GM12878 (cell line): Measurements from ENCODE around the gene MYBL2. TPM values are rescaled to one million over a fixed set of nuclear protein-coding genes. Genes with fewer than 3 reads are reported as not detected.

Experiments used
- ATAC-seq: fragments of 200-7000 bp; cut with Tn5 transposase; 3 replicates; pipeline ENCODE4 v1.9.1; 2020; ENCODE audit warnings: mild to moderate bottlenecking, moderate library complexity
- BruUV-seq: library from RNA; stranded (reverse); fragments of 400-500 nt; replicated peaks from 2 replicates; lab custom pipeline; 2021; lab: Mats Ljungman, UMichigan
- CTCF ChIA-PET: fragments of 300-600 bp; sonication (Branson Sonifier 250); formaldehyde crosslinking; extraction: SDS; loops from one replicate; lab custom pipeline; 2021; ENCODE audit warnings: inconsistent platforms; lab: Yijun Ruan, JAX
- POLR2A ChIA-PET: fragments of 350-600 bp; formaldehyde crosslinking; extraction: SDS; loops from one replicate; lab custom pipeline; 2021; ENCODE audit warnings: inconsistent platforms; lab: Charles Lee
- RAD21 ChIA-PET: fragments of 300-600 bp; sonication (Branson Sonifier 250); formaldehyde crosslinking; loops from one replicate; lab custom pipeline; 2023; ENCODE audit warnings: antibody characterized with exemption; ENCODE audit not compliant: unreplicated experiment; lab: Charles Lee
- SMC1A ChIA-PET: fragments of 300-600 bp; sonication (Branson Sonifier 250); formaldehyde crosslinking; loops from one replicate; lab custom pipeline; 2023; ENCODE audit not compliant: unreplicated experiment, uncharacterized antibody; lab: Charles Lee
- DNase-seq: peaks from one replicate; pipeline ENCODE4 v3.0.0-alpha.2; 2011; ENCODE audit warnings: low read depth, low spot score
- FAIRE-seq: peaks from 3 replicates; lab custom pipeline; 2011; peaks lifted over from hg19 to GRCh38; lab: Jason Lieb, UNC
- H2AFZ ChIP-seq: 2 replicates; pipeline ENCODE4 v1.6.0; 2011; ENCODE audit warnings: low read depth, low read length, control low read depth; ENCODE audit not compliant: control insufficient read depth
- H3K27ac ChIP-seq: 2 replicates; pipeline ENCODE4 v1.5.1; 2011; ENCODE audit warnings: control low read depth; ENCODE audit not compliant: control insufficient read depth, insufficient read depth
- H3K27me3 ChIP-seq, 2 experiments: replicated peaks in 1 of 2; 2 replicates each; pipeline versions ENCODE4 v1.6.0 to v1.6.1; 2011; ENCODE audit warnings: low read length in 1 of 2; ENCODE audit not compliant: control insufficient read depth in 2 of 2, insufficient read depth in 2 of 2
- H3K36me3 ChIP-seq, 2 experiments: 2 replicates each; pipeline ENCODE4 v1.5.1; 2011; ENCODE audit warnings: low read length in 1 of 2; ENCODE audit not compliant: control insufficient read depth in 2 of 2, insufficient read depth in 2 of 2
- H3K4me1 ChIP-seq: 2 replicates; pipeline ENCODE4 v1.6.1; 2011; ENCODE audit warnings: mild to moderate bottlenecking, low read length, moderate library complexity, mixed read lengths; ENCODE audit not compliant: control insufficient read depth, insufficient read depth
- H3K4me2 ChIP-seq: 2 replicates; pipeline ENCODE4 v1.6.0; 2011; ENCODE audit warnings: control low read depth; ENCODE audit not compliant: control insufficient read depth, insufficient read depth
- H3K4me3 ChIP-seq: fragments of 200-600 bp; sonication (generic); 2 replicates; pipeline ENCODE4 v1.5.1; 2016
- H3K79me2 ChIP-seq: 2 replicates; pipeline ENCODE4 v1.6.0; 2011; ENCODE audit warnings: low read length; ENCODE audit not compliant: control insufficient read depth, insufficient read depth
- H3K9ac ChIP-seq: 2 replicates; pipeline ENCODE4 v1.8.0; 2011; ENCODE audit warnings: low read length, control low read depth, mixed read lengths; ENCODE audit not compliant: control insufficient read depth, insufficient read depth
- H3K9me3 ChIP-seq: replicated peaks from 3 replicates; pipeline ENCODE4 v1.5.1; 2011; ENCODE audit warnings: mild to moderate bottlenecking, low read length; ENCODE audit not compliant: control insufficient read depth, insufficient read depth
- H4K20me1 ChIP-seq: 2 replicates; pipeline ENCODE4 v1.6.0; 2011; ENCODE audit not compliant: control insufficient read depth, insufficient read depth
- ASH2L ChIP-seq: fragments of 300-600, 200-600 bp; sonication (generic); IDR thresholded peaks from 2 replicates; pipeline ENCODE4 v1.6.1; 2017; ENCODE audit warnings: low read depth, mild to moderate bottlenecking, borderline replicate concordance
- CHD1 ChIP-seq: IDR thresholded peaks from 2 replicates; pipeline ENCODE4 v1.6.1; 2012; ENCODE audit warnings: low read depth, low read length, improper control_type of control experiment
- DPF2 ChIP-seq: fragments of 450-650 bp; IDR thresholded peaks from 2 replicates; pipeline ENCODE4 v1.6.1; 2017; ENCODE audit warnings: mild to moderate bottlenecking
- HDAC6 ChIP-seq: fragments of 200-600 bp; sonication (generic); IDR thresholded peaks from one replicate; pipeline ENCODE4 v1.8.0; 2017; ENCODE audit warnings: antibody characterized with exemption; ENCODE audit not compliant: unreplicated experiment
- HDGF ChIP-seq: fragments of 450-650 bp; IDR thresholded peaks from 2 replicates; pipeline ENCODE4 v1.6.1; 2016; ENCODE audit warnings: antibody characterized with exemption
- KLF5 ChIP-seq: fragments of 450-650 bp; IDR thresholded peaks from 2 replicates; pipeline ENCODE4 v1.6.1; 2014; ENCODE audit warnings: mild to moderate bottlenecking; ENCODE audit not compliant: partially characterized antibody
- MEF2A ChIP-seq: IDR thresholded peaks from 2 replicates; pipeline ENCODE4 v1.6.1; 2011; ENCODE audit warnings: low read depth, mild to moderate bottlenecking, low read length, moderate library complexity; ENCODE audit not compliant: insufficient read depth
- MTA3 ChIP-seq: IDR thresholded peaks from 2 replicates; pipeline ENCODE4 v1.6.1; 2012; ENCODE audit warnings: low read length, inconsistent platforms, borderline replicate concordance
- MXI1 ChIP-seq: fragments of 150-350 bp; IDR thresholded peaks from 2 replicates; pipeline ENCODE4 v1.6.1; 2011; ENCODE audit warnings: low read depth, mild to moderate bottlenecking, inconsistent platforms, low read length, improper control_type of control experiment
- NFYA ChIP-seq: IDR thresholded peaks from 2 replicates; pipeline ENCODE4 v1.6.1; 2011; ENCODE audit warnings: low read depth, mild to moderate bottlenecking, low read length, improper control_type of control experiment, borderline replicate concordance
- NR2F1 ChIP-seq: fragments of 450-650 bp; conservative IDR thresholded peaks from 2 replicates; pipeline ENCODE4 v1.6.1; 2017; ENCODE audit warnings: mild to moderate bottlenecking
- RELA ChIP-seq: fragments of 450-650 bp; IDR thresholded peaks from 2 replicates; pipeline ENCODE4 v1.8.0; 2014; ENCODE audit warnings: borderline replicate concordance; ENCODE audit not compliant: partially characterized antibody
- SMAD1 ChIP-seq: fragments of 450-650 bp; IDR thresholded peaks from 2 replicates; pipeline ENCODE4 v1.6.1; 2018; ENCODE audit warnings: mild to moderate bottlenecking, low read depth; ENCODE audit not compliant: partially characterized antibody
- ZNF274 ChIP-seq: IDR thresholded peaks from one replicate; pipeline ENCODE4 v1.8.0; 2011; ENCODE audit not compliant: insufficient read length, insufficient read depth
- ZSCAN29 ChIP-seq: fragments of 450-650 bp; IDR thresholded peaks from 2 replicates; pipeline ENCODE4 v1.6.1; 2017; ENCODE audit warnings: mild to moderate bottlenecking, moderate library complexity
- WGBS: methylation state at CpG from one replicate; pipeline ENCODE4 v1.1.6; 2016; ENCODE audit warnings: low lambda C conversion rate; ENCODE audit not compliant: insufficient replicate concordance, insufficient coverage; ENCODE audit errors: missing lambda C conversion rate; 5-methylcytosine and 5-hydroxymethylcytosine counted together
- in situ Hi-C: fragments of 300-500 bp; cut with MboI; formaldehyde crosslinking; loops from 9 replicates; pipeline ENCODE4 v1.14.3; 2018; ENCODE audit warnings: mixed read lengths
- intact Hi-C: fragments of 100-400 bp; cut with micrococcal nuclease; formaldehyde crosslinking; loops from one replicate; pipeline ENCODE4 v1.14.2; 2022; ENCODE audit not compliant: unreplicated experiment
- polyA plus RNA-seq, 11 experiments: library from polyadenylated mRNA; depleted of rRNA in 4 of 11; unstranded in 6 of 11; stranded (reverse) in 5 of 11; fragments of >200 nt; fragmentation: Nextera tagmentation in 4 of 11; fragmentation: Illumina TruSeq in 1 of 11; extraction: Ambion mirVana in 4 of 11; extraction: Trizol in 1 of 11; gene quantifications; 1 replicate in 1 of 11; 2 replicates in 10 of 11; pipeline versions ENCODE4 v1.2.1 to v1.2.3, GENCODE V29; 2011 to 2016; ENCODE audit warnings: inconsistent platforms in 2 of 11, missing spikeins in 2 of 11, low read depth in 1 of 11
- total RNA-seq, 4 experiments: library from RNA; depleted of rRNA in 3 of 4; stranded (reverse); fragments of >200 nt in 3 of 4; fragmentation: Illumina TruSeq in 1 of 4; extraction: Trizol in 1 of 4; gene quantifications; 2 replicates each; pipeline versions ENCODE4 v1.2.1 to v1.2.3, GENCODE V29; 2013 to 2021
- TF ChIP-seq, protein P1 (sequence below): fragments of 450-650 bp; IDR thresholded peaks from 2 replicates; pipeline ENCODE4 v1.6.1; 2016; ENCODE audit warnings: mild to moderate bottlenecking
- TF ChIP-seq, protein P2 (sequence below): fragments of 450-650 bp; IDR thresholded peaks from 2 replicates; pipeline ENCODE4 v1.6.1; 2018; ENCODE audit warnings: borderline replicate concordance, mild to moderate bottlenecking; ENCODE audit not compliant: partially characterized antibody
- TF ChIP-seq, protein P3 (sequence below): IDR thresholded peaks from 2 replicates; pipeline ENCODE4 v1.6.1; 2012; ENCODE audit warnings: low read depth, low read length, improper control_type of control experiment

MYBL2 gene
- total and polyA plus RNA-seq, 10 of the 15 experiments (the other 5 are each of a cell fraction or from before 2014, with no cell fraction given) = 4.5 to 213 (median 74.2) TPM

DNA sequence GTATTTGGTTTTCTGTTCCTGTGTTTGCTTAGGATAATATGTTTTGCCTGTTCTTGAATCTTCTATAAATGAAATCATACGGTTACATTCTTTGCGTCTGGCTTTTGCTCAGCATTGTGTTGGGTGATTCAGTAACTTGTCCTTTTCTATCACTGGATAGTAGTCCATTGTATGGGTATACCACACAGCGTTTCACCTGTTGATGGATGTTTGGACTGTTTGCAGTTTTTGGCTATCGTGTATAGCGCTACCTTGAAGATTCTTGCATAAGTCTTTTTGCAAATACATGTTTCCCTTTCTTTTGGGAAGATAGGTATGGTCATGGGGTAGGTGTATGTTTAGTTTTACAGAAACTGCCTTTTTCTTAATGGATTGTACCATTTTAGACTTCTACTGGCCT lies 9.5 kb downstream of the MYBL2 start:
- Histone ChIP-seq H3K4me2 (no peak overlapping the region), H3K4me1 (peaks cover 16% of the 10 kb centered on the region), H3K79me2 (peaks cover 20% of the 10 kb centered on the region), H3K27me3 (no peaks in the 10 kb centered on the region), H3K9me3 (no peaks in the 10 kb centered on the region), H3K4me3 (no peak overlapping the region), H3K9ac (no peak overlapping the region), H3K27ac (no peak overlapping the region), H3K36me3 (peaks cover 0 to 6% of the 10 kb centered on the region in 2 experiments; a peak in 1 of 4 replicates)
- no peak for ATAC-seq
- in situ Hi-C loops (no loop called here), intact Hi-C loops (no loop called here)
- ChIA-PET CTCF (no interaction called here), SMC1A (no interaction called here)
- no TSS peak for BruUV-seq
- DNase-seq = no peak
- TF ChIP-seq ZSCAN29 = no peak
- TF ChIP-seq MTA3 = no peak
- TF ChIP-seq, protein P1, sequence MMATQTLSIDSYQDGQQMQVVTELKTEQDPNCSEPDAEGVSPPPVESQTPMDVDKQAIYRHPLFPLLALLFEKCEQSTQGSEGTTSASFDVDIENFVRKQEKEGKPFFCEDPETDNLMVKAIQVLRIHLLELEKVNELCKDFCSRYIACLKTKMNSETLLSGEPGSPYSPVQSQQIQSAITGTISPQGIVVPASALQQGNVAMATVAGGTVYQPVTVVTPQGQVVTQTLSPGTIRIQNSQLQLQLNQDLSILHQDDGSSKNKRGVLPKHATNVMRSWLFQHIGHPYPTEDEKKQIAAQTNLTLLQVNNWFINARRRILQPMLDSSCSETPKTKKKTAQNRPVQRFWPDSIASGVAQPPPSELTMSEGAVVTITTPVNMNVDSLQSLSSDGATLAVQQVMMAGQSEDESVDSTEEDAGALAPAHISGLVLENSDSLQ = no peak
- no peak for TF ChIP-seq SMAD1
- TF ChIP-seq RELA = no peak
- TF ChIP-seq, protein P2, sequence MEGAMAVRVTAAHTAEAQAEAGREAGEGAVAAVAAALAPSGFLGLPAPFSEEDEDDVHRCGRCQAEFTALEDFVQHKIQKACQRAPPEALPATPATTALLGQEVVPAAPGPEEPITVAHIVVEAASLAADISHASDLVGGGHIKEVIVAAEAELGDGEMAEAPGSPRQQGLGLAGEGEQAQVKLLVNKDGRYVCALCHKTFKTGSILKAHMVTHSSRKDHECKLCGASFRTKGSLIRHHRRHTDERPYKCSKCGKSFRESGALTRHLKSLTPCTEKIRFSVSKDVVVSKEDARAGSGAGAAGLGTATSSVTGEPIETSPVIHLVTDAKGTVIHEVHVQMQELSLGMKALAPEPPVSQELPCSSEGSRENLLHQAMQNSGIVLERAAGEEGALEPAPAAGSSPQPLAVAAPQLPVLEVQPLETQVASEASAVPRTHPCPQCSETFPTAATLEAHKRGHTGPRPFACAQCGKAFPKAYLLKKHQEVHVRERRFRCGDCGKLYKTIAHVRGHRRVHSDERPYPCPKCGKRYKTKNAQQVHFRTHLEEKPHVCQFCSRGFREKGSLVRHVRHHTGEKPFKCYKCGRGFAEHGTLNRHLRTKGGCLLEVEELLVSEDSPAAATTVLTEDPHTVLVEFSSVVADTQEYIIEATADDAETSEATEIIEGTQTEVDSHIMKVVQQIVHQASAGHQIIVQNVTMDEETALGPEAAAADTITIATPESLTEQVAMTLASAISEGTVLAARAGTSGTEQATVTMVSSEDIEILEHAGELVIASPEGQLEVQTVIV = no peak
- no peak for TF ChIP-seq CHD1
- no peak for TF ChIP-seq HDGF
- TF ChIP-seq KLF5 = no peak
- TF ChIP-seq NFYA = no peak
- TF ChIP-seq ZNF274 = no peak
- TF ChIP-seq, protein P3, sequence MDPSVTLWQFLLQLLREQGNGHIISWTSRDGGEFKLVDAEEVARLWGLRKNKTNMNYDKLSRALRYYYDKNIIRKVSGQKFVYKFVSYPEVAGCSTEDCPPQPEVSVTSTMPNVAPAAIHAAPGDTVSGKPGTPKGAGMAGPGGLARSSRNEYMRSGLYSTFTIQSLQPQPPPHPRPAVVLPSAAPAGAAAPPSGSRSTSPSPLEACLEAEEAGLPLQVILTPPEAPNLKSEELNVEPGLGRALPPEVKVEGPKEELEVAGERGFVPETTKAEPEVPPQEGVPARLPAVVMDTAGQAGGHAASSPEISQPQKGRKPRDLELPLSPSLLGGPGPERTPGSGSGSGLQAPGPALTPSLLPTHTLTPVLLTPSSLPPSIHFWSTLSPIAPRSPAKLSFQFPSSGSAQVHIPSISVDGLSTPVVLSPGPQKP = no peak
- no peak for TF ChIP-seq HDAC6
- TF ChIP-seq MXI1 = no peak
- no peak for TF ChIP-seq MEF2A
- no peak for TF ChIP-seq DPF2
- no peak for TF ChIP-seq NR2F1
- no peak for TF ChIP-seq ASH2L
- TF ChIP-seq, all 136 proteins: peak for 0
- Histone ChIP-seq H4K20me1 (no peaks in the 10 kb centered on the region), H2AFZ (no peak overlapping the region)
- WGBS = 95% methylated on average over 5 of the region's 5 CpGs
- ChIA-PET RAD21 (no interaction called here), POLR2A (interaction anchor here (0.6 to 0.7 kb wide), 2 partner anchors 8 to 57 kb away, joined by 4 to 7 read pairs; no protein-coding TSS in a partner anchor)
- no peak for FAIRE-seq
